ENCODE measurements around the gene HSPBP1.

The HSPBP1 gene

GRCh38 chr19:55310498-55310897, 30.6 kb upstream of the HSPBP1 start:
- H3K27ac Mint-ChIP-seq: no peak overlapping the region
- no peaks in the 10 kb centered on the region for H3K36me3 Mint-ChIP-seq
- H3K4me1 Mint-ChIP-seq: peaks cover under 1% of the 10 kb centered on the region
- H3K27me3 Mint-ChIP-seq: no peaks in the 10 kb centered on the region
- H3K9me3 Mint-ChIP-seq: no peaks in the 10 kb centered on the region
- no peak overlapping the region for H3K4me3 Mint-ChIP-seq

GRCh38 chr19:55309448-55309847, 29.5 kb upstream of the HSPBP1 start:
- H3K36me3 Mint-ChIP-seq: no peaks in the 10 kb centered on the region
- no peaks in the 10 kb centered on the region for H3K9me3 Mint-ChIP-seq
- H3K4me1 Mint-ChIP-seq: peaks cover 3% of the 10 kb centered on the region
- no peaks in the 10 kb centered on the region for H3K27me3 Mint-ChIP-seq
- no peak overlapping the region for H3K27ac Mint-ChIP-seq
- no peak overlapping the region for H3K4me3 Mint-ChIP-seq

GRCh38 chr19:55308281-55308680, 28.4 kb upstream of the HSPBP1 start:
- Mint-ChIP-seq H3K9me3 (no peaks in the 10 kb centered on the region), H3K4me3 (no peak overlapping the region), H3K27me3 (no peaks in the 10 kb centered on the region), H3K36me3 (no peaks in the 10 kb centered on the region), H3K4me1 (peaks cover 3% of the 10 kb centered on the region), H3K27ac (no peak overlapping the region)

GRCh38 chr19:55306712-55307111, 26.8 kb upstream of the HSPBP1 start:
- Mint-ChIP-seq H3K27ac (no peak overlapping the region), H3K9me3 (no peaks in the 10 kb centered on the region), H3K36me3 (no peaks in the 10 kb centered on the region), H3K4me1 (peaks cover 8% of the 10 kb centered on the region), H3K4me3 (no peak overlapping the region), H3K27me3 (no peaks in the 10 kb centered on the region)

- H3K36me3 Mint-ChIP-seq: no peaks in the 10 kb centered on the region
- H3K27me3 Mint-ChIP-seq: no peaks in the 10 kb centered on the region
- no peaks in the 10 kb centered on the region for H3K9me3 Mint-ChIP-seq
- no peak overlapping the region for H3K27ac Mint-ChIP-seq
- no peak overlapping the region for H3K4me3 Mint-ChIP-seq
- peaks cover 9% of the 10 kb centered on the region for H3K4me1 Mint-ChIP-seq
These were observed 26.2 kb upstream of the HSPBP1 start for GRCh38 chr19:55305983-55306562.

GRCh38 chr19:55305491-55305890, 25.6 kb upstream of the HSPBP1 start:
- Mint-ChIP-seq H3K4me3 (no peak overlapping the region), H3K27me3 (no peaks in the 10 kb centered on the region), H3K27ac (peak overlapping the region; percentile 68), H3K36me3 (no peaks in the 10 kb centered on the region), H3K9me3 (no peaks in the 10 kb centered on the region), H3K4me1 (peaks cover 9% of the 10 kb centered on the region)

- H3K4me3 Mint-ChIP-seq: no peak overlapping the region
- H3K27ac Mint-ChIP-seq: no peak overlapping the region
- H3K4me1 Mint-ChIP-seq: peaks cover 9% of the 10 kb centered on the region
- no peaks in the 10 kb centered on the region for H3K27me3 Mint-ChIP-seq
- no peaks in the 10 kb centered on the region for H3K36me3 Mint-ChIP-seq
- H3K9me3 Mint-ChIP-seq: no peaks in the 10 kb centered on the region
These were observed 25.1 kb upstream of the HSPBP1 start for GRCh38 chr19:55304980-55305379.

- Mint-ChIP-seq H3K4me3 (no peak overlapping the region), H3K4me1 (peaks cover 9% of the 10 kb centered on the region), H3K9me3 (no peaks in the 10 kb centered on the region), H3K27me3 (no peaks in the 10 kb centered on the region), H3K27ac (no peak overlapping the region), H3K36me3 (no peaks in the 10 kb centered on the region)
These were observed 24.5 kb upstream of the HSPBP1 start for GRCh38 chr19:55304279-55304978.

GRCh38 chr19:55303477-55303876, 23.6 kb upstream of the HSPBP1 start:
- Mint-ChIP-seq H3K4me3 (no peak overlapping the region), H3K36me3 (no peaks in the 10 kb centered on the region), H3K9me3 (no peaks in the 10 kb centered on the region), H3K27me3 (no peaks in the 10 kb centered on the region), H3K4me1 (peaks cover 9% of the 10 kb centered on the region), H3K27ac (no peak overlapping the region)

GRCh38 chr19:55302318-55302703, 22.4 kb upstream of the HSPBP1 start:
- H3K27ac Mint-ChIP-seq: no peak overlapping the region
- no peaks in the 10 kb centered on the region for H3K36me3 Mint-ChIP-seq
- H3K4me1 Mint-ChIP-seq: peaks cover 9% of the 10 kb centered on the region
- H3K9me3 Mint-ChIP-seq: no peaks in the 10 kb centered on the region
- peak overlapping the region; percentile 84 for H3K4me3 Mint-ChIP-seq
- H3K27me3 Mint-ChIP-seq: no peaks in the 10 kb centered on the region

- H3K27ac Mint-ChIP-seq: peak overlapping the region; percentile 14
- H3K27me3 Mint-ChIP-seq: no peaks in the 10 kb centered on the region
- no peaks in the 10 kb centered on the region for H3K9me3 Mint-ChIP-seq
- H3K4me3 Mint-ChIP-seq: peak overlapping the region; percentile 84
- H3K4me1 Mint-ChIP-seq: peaks cover 9% of the 10 kb centered on the region
- H3K36me3 Mint-ChIP-seq: no peaks in the 10 kb centered on the region
These were observed 21.8 kb upstream of the HSPBP1 start for GRCh38 chr19:55301459-55302317.

GRCh38 chr19:55300886-55301458, 21.1 kb upstream of the HSPBP1 start:
- H3K9me3 Mint-ChIP-seq: no peaks in the 10 kb centered on the region
- H3K4me3 Mint-ChIP-seq: peak overlapping the region; percentile 84
- H3K27ac Mint-ChIP-seq: no peak overlapping the region
- no peaks in the 10 kb centered on the region for H3K36me3 Mint-ChIP-seq
- H3K4me1 Mint-ChIP-seq: peaks cover 9% of the 10 kb centered on the region
- no peaks in the 10 kb centered on the region for H3K27me3 Mint-ChIP-seq

- H3K9me3 Mint-ChIP-seq: no peaks in the 10 kb centered on the region
- peaks cover 6% of the 10 kb centered on the region for H3K4me1 Mint-ChIP-seq
These were observed 20.1 kb upstream of the HSPBP1 start for GRCh38 chr19:55299991-55300390.

GRCh38 chr19:55297267-55297666, 17.4 kb upstream of the HSPBP1 start:
- no peaks in the 10 kb centered on the region for H3K36me3 Mint-ChIP-seq
- no peak overlapping the region for H3K27ac Mint-ChIP-seq
- no peaks in the 10 kb centered on the region for H3K9me3 Mint-ChIP-seq
- no peak overlapping the region for H3K4me3 Mint-ChIP-seq
- peaks cover 6% of the 10 kb centered on the region for H3K4me1 Mint-ChIP-seq
- no peaks in the 10 kb centered on the region for H3K27me3 Mint-ChIP-seq

More at GRCh38 chr19:55299991-55300390, 20.1 kb upstream of the HSPBP1 start:
- Mint-ChIP-seq H3K27me3 (no peaks in the 10 kb centered on the region), H3K27ac (no peak overlapping the region), H3K36me3 (no peaks in the 10 kb centered on the region), H3K4me3 (no peak overlapping the region)

- Mint-ChIP-seq H3K36me3 (no peaks in the 10 kb centered on the region), H3K4me3 (no peak overlapping the region), H3K27ac (no peak overlapping the region), H3K4me1 (peaks cover 6% of the 10 kb centered on the region), H3K27me3 (no peaks in the 10 kb centered on the region), H3K9me3 (no peaks in the 10 kb centered on the region)
These were observed 9.3 kb upstream of the HSPBP1 start for GRCh38 chr19:55289117-55289796.

Data from activated naive CD4-positive, alpha-beta T cell treated with anti-CD3 and anti-CD28 coated beads, Interleukin-2, amount 50 U/mL, for 24 hours (primary cell).